A549 (cell line): ENCODE results near the gene ZDHHC17.

Source experiments
- POLR2A ChIP-seq: IDR thresholded peaks from 2 replicates; pipeline ENCODE4 v1.6.1; 2012; ENCODE audit warnings: mild to moderate bottlenecking, low read length
- TF ChIP-seq, protein P1 (sequence below): fragments of >200 bp; sonication (Bioruptor Twin); formaldehyde crosslinking; IDR thresholded peaks from 3 replicates; pipeline ENCODE4 v1.5.1; 2016

DNA sequence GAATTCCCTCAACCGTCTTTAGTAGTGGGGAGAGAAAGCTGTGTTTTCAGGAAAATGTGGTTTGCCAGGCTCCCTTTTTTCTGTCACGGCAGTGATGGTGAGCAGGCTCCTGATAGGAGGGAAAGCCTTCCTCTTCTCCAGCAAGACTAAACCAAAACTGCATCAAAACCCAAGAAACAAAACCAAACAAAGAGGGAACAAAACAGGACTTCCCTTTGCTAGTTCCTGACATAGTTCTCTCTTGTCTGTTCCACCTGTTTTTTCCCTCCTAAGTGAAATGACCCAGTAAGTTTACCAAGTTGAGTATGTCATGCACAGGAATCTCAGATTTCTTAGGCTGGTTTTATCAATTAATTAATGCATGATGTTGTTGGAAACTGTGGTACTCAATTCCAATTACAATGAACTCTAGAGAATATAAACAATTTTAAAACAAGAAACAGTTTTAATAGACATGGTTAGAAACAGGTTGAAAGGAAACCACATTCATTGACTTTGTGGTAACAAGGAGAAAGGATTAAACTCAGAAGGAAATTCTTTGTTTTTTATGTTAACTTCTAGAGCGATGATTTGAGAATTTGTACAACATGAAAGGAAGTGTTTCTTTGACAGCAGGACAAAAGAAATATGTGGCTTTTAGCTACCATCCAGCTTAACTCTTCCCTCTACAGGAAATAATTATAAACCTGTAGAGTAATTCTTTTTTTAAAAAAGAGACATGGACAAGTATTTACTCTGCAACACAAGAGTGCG is 137.9 kb downstream of the ZDHHC17 start:
- TF ChIP-seq, protein P1, sequence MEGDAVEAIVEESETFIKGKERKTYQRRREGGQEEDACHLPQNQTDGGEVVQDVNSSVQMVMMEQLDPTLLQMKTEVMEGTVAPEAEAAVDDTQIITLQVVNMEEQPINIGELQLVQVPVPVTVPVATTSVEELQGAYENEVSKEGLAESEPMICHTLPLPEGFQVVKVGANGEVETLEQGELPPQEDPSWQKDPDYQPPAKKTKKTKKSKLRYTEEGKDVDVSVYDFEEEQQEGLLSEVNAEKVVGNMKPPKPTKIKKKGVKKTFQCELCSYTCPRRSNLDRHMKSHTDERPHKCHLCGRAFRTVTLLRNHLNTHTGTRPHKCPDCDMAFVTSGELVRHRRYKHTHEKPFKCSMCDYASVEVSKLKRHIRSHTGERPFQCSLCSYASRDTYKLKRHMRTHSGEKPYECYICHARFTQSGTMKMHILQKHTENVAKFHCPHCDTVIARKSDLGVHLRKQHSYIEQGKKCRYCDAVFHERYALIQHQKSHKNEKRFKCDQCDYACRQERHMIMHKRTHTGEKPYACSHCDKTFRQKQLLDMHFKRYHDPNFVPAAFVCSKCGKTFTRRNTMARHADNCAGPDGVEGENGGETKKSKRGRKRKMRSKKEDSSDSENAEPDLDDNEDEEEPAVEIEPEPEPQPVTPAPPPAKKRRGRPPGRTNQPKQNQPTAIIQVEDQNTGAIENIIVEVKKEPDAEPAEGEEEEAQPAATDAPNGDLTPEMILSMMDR: no peak
- no peak for TF ChIP-seq POLR2A
